Stimulated activated CD8-positive, alpha-beta memory T cell treated with anti-CD3 and anti-CD28 coated beads, Interleukin-15, amount 100 ng/mL, for 48 hours (primary cell): Measurements from ENCODE around the gene PTPN3.
A peak's percentile ranks its signal among the peaks of the same experiment; 100 is the strongest.

Source experiments
- DNase-seq, 2 donors: peaks; one replicate each; pipeline ENCODE4 v3.0.0-alpha.2; 2020; ENCODE audit warnings: low read depth in 2 of 2

PTPN3 gene

GRCh38 chr9:109476642-109477257, 21.4 kb downstream of the PTPN3 start:
- no peak for DNase-seq

GRCh38 chr9:109475526-109475925, 22.6 kb downstream of the PTPN3 start:
- no peak for DNase-seq

- no peak for DNase-seq
These were observed 23.2 kb downstream of the PTPN3 start for GRCh38 chr9:109474944-109475343.

- DNase-seq = no peak
These were observed 23.9 kb downstream of the PTPN3 start for GRCh38 chr9:109474170-109474569.

GRCh38 chr9:109473329-109473728, 24.8 kb downstream of the PTPN3 start:
- DNase-seq = no peak

GRCh38 chr9:109471475-109472393, 26.4 kb downstream of the PTPN3 start:
- no peak for DNase-seq

- DNase-seq = peak; percentile 34 to 48
These were observed 28.3 kb downstream of the PTPN3 start for GRCh38 chr9:109469646-109470358.

- DNase-seq = no peak
These were observed 29.2 kb downstream of the PTPN3 start for GRCh38 chr9:109468927-109469326.

GRCh38 chr9:109467936-109468335, 30.2 kb downstream of the PTPN3 start:
- DNase-seq = no peak

GRCh38 chr9:109466623-109467590, 31.2 kb downstream of the PTPN3 start:
- no peak for DNase-seq

GRCh38 chr9:109463924-109464625, 34.0 kb downstream of the PTPN3 start:
- peak; percentile 12 to 32 for DNase-seq

GRCh38 chr9:109460576-109460975, 37.5 kb downstream of the PTPN3 start:
- no peak for DNase-seq

GRCh38 chr9:109459423-109459822, 38.7 kb downstream of the PTPN3 start:
- DNase-seq = no peak

GRCh38 chr9:109458453-109459211, 39.5 kb downstream of the PTPN3 start:
- DNase-seq = no peak

- no peak for DNase-seq
These were observed 41.3 kb downstream of the PTPN3 start for GRCh38 chr9:109456811-109457210.

GRCh38 chr9:109455861-109456260, 42.2 kb downstream of the PTPN3 start:
- DNase-seq = no peak

- DNase-seq = no peak
These were observed 42.7 kb downstream of the PTPN3 start for GRCh38 chr9:109455391-109455790.

- no peak for DNase-seq
These were observed 43.4 kb downstream of the PTPN3 start for GRCh38 chr9:109454601-109455155.

- no peak for DNase-seq
These were observed 44.1 kb downstream of the PTPN3 start for GRCh38 chr9:109454041-109454440.
